ENCODE results near the gene TRAF4. TPM values are rescaled to one million over a fixed set of nuclear protein-coding genes. Genes with fewer than 3 reads are reported as not detected.
"Not testable (repeated sequence)": the region's sequence is repeated elsewhere in the genome, so short reads cannot be mapped to it uniquely, and the experiment has no call there.

Gene TRAF4
- total and polyA plus RNA-seq, 2 experiments from 2014 or later = 66.2 to 99.5 TPM

DNA sequence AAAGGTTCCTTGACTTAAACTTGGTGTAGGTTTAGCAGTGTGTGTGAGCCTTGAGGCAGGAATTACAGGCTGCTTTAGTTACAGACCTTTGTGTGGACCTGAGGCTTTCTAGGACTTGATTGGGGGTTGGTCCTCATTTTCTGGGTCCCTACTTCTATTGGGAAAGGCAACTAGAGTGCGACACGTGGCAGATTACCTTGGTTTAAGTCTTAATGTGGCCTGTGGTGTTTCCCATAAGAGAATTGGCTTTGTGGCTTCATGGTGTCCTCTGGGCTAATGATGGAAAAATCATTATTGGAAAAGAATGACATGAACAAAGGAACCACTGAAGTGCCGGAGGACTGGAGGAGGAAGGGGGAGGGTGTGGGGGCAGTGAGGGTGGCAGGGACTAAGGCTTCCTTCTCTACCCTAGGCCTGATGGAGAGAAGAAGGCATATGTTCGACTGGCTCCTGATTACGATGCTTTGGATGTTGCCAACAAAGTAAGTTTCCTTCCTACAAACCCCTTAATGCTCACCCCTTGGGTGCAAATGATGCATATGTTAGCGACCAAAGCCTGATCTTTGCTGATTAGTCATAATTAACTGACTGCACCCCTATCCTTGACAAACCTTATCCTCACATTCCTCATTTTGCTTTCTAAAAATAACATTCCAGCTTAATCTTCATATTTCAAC lies 20.5 kb upstream of the TRAF4 start:
- H3K4me1 ChIP-seq (ENCODE audit: insufficient read depth) = peaks cover 40% of the 10 kb centered on the region
- WGBS (ENCODE audit: low lambda C conversion rate, missing lambda C conversion rate) = 92% methylated on average over 6 of the region's 6 CpGs
- H2AFZ ChIP-seq = no peak overlapping the region
- TF ChIP-seq EZH2 (IDR thresholded peaks at IDR 0.05; ENCODE audit: borderline replicate concordance) = no peak
- TF ChIP-seq EZH2phosphoT487 (IDR thresholded peaks at IDR 0.05; ENCODE audit: low read depth, severe bottlenecking, unreplicated experiment) = no peak
- TF ChIP-seq, protein P1, sequence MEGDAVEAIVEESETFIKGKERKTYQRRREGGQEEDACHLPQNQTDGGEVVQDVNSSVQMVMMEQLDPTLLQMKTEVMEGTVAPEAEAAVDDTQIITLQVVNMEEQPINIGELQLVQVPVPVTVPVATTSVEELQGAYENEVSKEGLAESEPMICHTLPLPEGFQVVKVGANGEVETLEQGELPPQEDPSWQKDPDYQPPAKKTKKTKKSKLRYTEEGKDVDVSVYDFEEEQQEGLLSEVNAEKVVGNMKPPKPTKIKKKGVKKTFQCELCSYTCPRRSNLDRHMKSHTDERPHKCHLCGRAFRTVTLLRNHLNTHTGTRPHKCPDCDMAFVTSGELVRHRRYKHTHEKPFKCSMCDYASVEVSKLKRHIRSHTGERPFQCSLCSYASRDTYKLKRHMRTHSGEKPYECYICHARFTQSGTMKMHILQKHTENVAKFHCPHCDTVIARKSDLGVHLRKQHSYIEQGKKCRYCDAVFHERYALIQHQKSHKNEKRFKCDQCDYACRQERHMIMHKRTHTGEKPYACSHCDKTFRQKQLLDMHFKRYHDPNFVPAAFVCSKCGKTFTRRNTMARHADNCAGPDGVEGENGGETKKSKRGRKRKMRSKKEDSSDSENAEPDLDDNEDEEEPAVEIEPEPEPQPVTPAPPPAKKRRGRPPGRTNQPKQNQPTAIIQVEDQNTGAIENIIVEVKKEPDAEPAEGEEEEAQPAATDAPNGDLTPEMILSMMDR (IDR thresholded peaks at IDR 0.05; ENCODE audit: poor library complexity) = no peak
- H3K27ac ChIP-seq = peak overlapping the region; percentile 5
- peaks cover 33% of the 10 kb centered on the region for H3K79me2 ChIP-seq
- H3K27me3 ChIP-seq = no peaks in the 10 kb centered on the region
- H3K9me2 ChIP-seq (replicated peaks; ENCODE audit: insufficient read depth) = no peaks in the 10 kb centered on the region
- DNase-seq (ENCODE audit: low spot score) = no peak
- no peak overlapping the region for H3K4me2 ChIP-seq
- H3K9me3 ChIP-seq (ENCODE audit: low read depth) = no peaks in the 10 kb centered on the region
- no peak overlapping the region for H3K4me3 ChIP-seq
- peaks cover 34% of the 10 kb centered on the region for H4K20me1 ChIP-seq (ENCODE audit: insufficient read depth, poor library complexity, severe bottlenecking)
- no peaks in the 10 kb centered on the region for H3K36me3 ChIP-seq (replicated peaks; ENCODE audit: insufficient read depth, low read depth)

DNA sequence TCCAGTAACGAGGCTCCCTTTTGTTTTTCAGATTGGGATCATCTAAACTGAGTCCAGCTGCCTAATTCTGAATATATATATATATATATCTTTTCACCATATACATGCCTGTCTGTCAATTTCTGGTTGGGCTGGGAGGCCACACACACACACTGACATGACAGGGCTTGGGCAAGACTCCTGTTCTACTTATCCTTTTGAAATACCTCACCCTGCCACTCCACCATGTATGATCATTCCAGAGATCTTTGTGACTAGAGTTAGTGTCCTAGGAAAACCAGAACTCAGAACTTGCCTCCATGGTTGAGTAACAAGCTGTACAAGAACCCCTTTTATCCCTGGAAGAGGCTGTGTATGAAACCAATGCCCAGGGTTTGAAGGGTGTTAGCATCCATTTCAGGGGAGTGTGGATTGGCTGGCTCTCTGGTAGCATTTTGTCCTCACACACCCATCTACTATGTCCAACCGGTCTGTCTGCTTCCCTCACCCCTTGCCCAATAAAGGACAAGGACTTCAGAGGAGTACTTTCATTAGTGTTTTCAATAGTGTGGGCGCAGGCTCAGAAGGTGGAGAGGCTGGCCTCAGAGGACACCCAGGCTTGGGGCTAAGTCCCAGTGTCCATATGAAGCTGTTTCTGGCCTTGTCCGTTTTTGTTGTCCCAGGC lies 19.8 kb upstream of the TRAF4 start:
- Histone ChIP-seq H3K27ac (peak overlapping the region; percentile 94), H4K20me1 (ENCODE audit: insufficient read depth, poor library complexity, severe bottlenecking) (peaks cover 34% of the 10 kb centered on the region), H3K4me1 (ENCODE audit: insufficient read depth) (peaks cover 34% of the 10 kb centered on the region), H3K79me2 (peaks cover 33% of the 10 kb centered on the region)
- WGBS (ENCODE audit: low lambda C conversion rate, missing lambda C conversion rate) = 84% methylated on average over 4 of the region's 4 CpGs
- not testable (repeated sequence) for H3K4me3 ChIP-seq; H3K9me2 ChIP-seq (replicated peaks; ENCODE audit: insufficient read depth); DNase-seq (ENCODE audit: low spot score); H3K4me2 ChIP-seq; H3K9me3 ChIP-seq (ENCODE audit: low read depth); H2AFZ ChIP-seq; H3K27me3 ChIP-seq; H3K36me3 ChIP-seq (replicated peaks; ENCODE audit: insufficient read depth, low read depth)

DNA sequence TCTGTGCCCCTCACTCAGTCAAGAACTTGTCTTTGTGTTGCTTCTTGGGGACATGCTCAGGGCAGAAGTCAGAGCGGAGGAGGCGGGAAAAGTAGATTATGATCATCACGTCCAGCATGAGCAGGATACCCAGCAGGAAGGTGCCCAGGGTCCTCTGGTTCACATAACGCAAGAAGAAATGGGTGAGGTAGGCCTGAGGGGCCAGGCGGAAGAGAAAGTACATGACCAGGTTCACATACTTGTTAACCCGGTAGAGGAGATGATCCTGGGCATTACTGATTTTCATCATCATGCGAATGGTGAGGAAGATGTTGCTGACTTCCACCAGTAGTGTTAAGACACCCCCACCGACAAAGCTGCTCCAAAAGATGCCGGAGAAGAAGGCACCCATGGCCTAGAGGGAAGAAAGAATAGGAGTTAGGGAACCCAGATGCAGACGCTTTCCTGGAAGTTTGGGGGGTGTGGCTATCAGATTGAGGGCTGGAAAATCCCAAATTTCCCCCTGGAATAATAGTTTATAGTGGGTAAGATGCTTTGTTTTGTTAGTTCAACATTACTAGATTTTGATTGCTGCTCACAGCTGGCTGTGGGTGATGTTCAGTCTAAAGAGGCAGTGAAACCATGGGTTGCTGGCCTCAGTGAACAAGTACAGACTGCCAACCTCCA lies 19.2 kb upstream of the TRAF4 start:
- peaks cover 34% of the 10 kb centered on the region for H4K20me1 ChIP-seq (ENCODE audit: insufficient read depth, poor library complexity, severe bottlenecking)
- peaks cover 33% of the 10 kb centered on the region for H3K79me2 ChIP-seq
- peak overlapping the region; percentile 100 for H3K4me2 ChIP-seq
- WGBS (ENCODE audit: low lambda C conversion rate, missing lambda C conversion rate) = 80% methylated on average over 10 of the region's 10 CpGs
- H3K36me3 ChIP-seq (replicated peaks; ENCODE audit: insufficient read depth, low read depth) = no peaks in the 10 kb centered on the region
- H3K9me3 ChIP-seq (ENCODE audit: low read depth) = no peaks in the 10 kb centered on the region
- no peaks in the 10 kb centered on the region for H3K9me2 ChIP-seq (replicated peaks; ENCODE audit: insufficient read depth)
- DNase-seq (ENCODE audit: low spot score) = no peak
- H3K27me3 ChIP-seq = no peaks in the 10 kb centered on the region
- H3K4me3 ChIP-seq = no peak overlapping the region
- TF ChIP-seq, protein P1 (IDR thresholded peaks at IDR 0.05; ENCODE audit: poor library complexity) = no peak
- no peak for TF ChIP-seq EZH2 (IDR thresholded peaks at IDR 0.05; ENCODE audit: borderline replicate concordance)
- TF ChIP-seq EZH2phosphoT487 (IDR thresholded peaks at IDR 0.05; ENCODE audit: low read depth, severe bottlenecking, unreplicated experiment) = no peak
- peaks cover 32% of the 10 kb centered on the region for H3K4me1 ChIP-seq (ENCODE audit: insufficient read depth)
- no peak overlapping the region for H2AFZ ChIP-seq
- peak overlapping the region; percentile 94 for H3K27ac ChIP-seq

- Histone ChIP-seq H3K79me2 (peaks cover 30% of the 10 kb centered on the region), H3K27ac (peak overlapping the region; percentile 94), H3K4me3 (peak overlapping the region; percentile 54), H2AFZ (no peak overlapping the region), H4K20me1 (ENCODE audit: insufficient read depth, poor library complexity, severe bottlenecking) (peaks cover 33% of the 10 kb centered on the region), H3K36me3 (replicated peaks; ENCODE audit: insufficient read depth, low read depth) (no peaks in the 10 kb centered on the region), H3K27me3 (no peaks in the 10 kb centered on the region), H3K4me1 (ENCODE audit: insufficient read depth) (peaks cover 32% of the 10 kb centered on the region), H3K9me2 (replicated peaks; ENCODE audit: insufficient read depth) (no peaks in the 10 kb centered on the region), H3K4me2 (peak overlapping the region; percentile 100), H3K9me3 (ENCODE audit: low read depth) (no peaks in the 10 kb centered on the region)
- 13% methylated on average over 20 of the region's 20 CpGs for WGBS (ENCODE audit: low lambda C conversion rate, missing lambda C conversion rate)
- peak; percentile 52 for DNase-seq (ENCODE audit: low spot score)
- TF ChIP-seq, protein P1 (IDR thresholded peaks at IDR 0.05; ENCODE audit: poor library complexity) = no peak
- TF ChIP-seq EZH2 (IDR thresholded peaks at IDR 0.05; ENCODE audit: borderline replicate concordance) (no peak), EZH2phosphoT487 (IDR thresholded peaks at IDR 0.05; ENCODE audit: low read depth, severe bottlenecking, unreplicated experiment) (no peak)
Measured at GRCh38 chr17:28725166-28725659, 18.6 kb upstream of the TRAF4 start.
